LNCAP (cell line): ENCODE results near the gene RNF168.

ENCODE experiments used
- CTCF ChIP-seq: fragments of 450-650 bp; IDR thresholded peaks from 2 replicates; pipeline ENCODE4 v1.5.1; 2017; ENCODE audit warnings: mild to moderate bottlenecking

RNF168 gene

GRCh38 chr3:196503196-196504076 lies at the start of gene RNF168:
Gene RNF168, minus strand, starts transcription at chr3:196503768. Its CDS starts 595 bp downstream, at chr3:196503173.
- TF ChIP-seq CTCF = no peak

GRCh38 chr3:196552253-196552652 lies 48.7 kb upstream of the RNF168 start:
- no peak for TF ChIP-seq CTCF

- no peak for TF ChIP-seq CTCF
Measured at GRCh38 chr3:196547067-196547466, 43.5 kb upstream of the RNF168 start.

- TF ChIP-seq CTCF = no peak
Measured at GRCh38 chr3:196546537-196546936, 43.0 kb upstream of the RNF168 start.

- no peak for TF ChIP-seq CTCF
Measured at GRCh38 chr3:196544491-196544992, 41.0 kb upstream of the RNF168 start.

- TF ChIP-seq CTCF = no peak
Measured at GRCh38 chr3:196541684-196542445, 38.3 kb upstream of the RNF168 start.

GRCh38 chr3:196537319-196537984 lies 33.9 kb upstream of the RNF168 start:
- peak; percentile 90 for TF ChIP-seq CTCF
